ENCODE results near the gene CNOT6.

CNOT6 gene

DNA sequence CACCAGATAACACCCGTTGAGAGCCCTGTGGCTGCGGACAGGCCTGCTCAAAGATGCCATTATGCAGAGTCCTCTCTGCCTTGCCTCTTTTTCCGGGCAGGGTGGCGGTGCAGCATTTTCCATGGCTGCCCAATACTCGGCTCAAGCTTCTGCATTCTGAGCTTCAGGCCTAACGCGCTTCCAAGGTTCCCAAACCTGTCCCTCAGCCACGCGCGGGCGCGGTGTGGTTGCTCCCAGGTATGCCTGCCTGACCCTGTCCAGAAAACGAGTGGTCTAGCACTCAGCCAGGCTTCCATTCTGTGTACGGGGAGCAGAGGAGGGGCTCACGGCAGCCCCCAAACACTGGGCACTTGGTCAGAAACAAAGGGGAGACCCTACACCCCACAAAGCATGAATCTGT lies 27.9 kb upstream of the CNOT6 start:
- Histone ChIP-seq H3K4me1 (ENCODE audit: control insufficient read depth in 1 of 2, insufficient read depth in 1 of 2, low read depth in 1 of 2, low read length in 1 of 2) (peaks cover 0 to 5% of the 10 kb centered on the region in 2 experiments), H3K9me3 (no peaks in the 10 kb centered on the region), H3K4me3 (ENCODE audit: low read depth in 1 of 2, low read length in 1 of 2) (no peak overlapping the region), H3K36me3 (no peaks in the 10 kb centered on the region), H3K27me3 (peaks cover 8% of the 10 kb centered on the region), H3K27ac (no peak overlapping the region)
- TF ChIP-seq, protein P1, sequence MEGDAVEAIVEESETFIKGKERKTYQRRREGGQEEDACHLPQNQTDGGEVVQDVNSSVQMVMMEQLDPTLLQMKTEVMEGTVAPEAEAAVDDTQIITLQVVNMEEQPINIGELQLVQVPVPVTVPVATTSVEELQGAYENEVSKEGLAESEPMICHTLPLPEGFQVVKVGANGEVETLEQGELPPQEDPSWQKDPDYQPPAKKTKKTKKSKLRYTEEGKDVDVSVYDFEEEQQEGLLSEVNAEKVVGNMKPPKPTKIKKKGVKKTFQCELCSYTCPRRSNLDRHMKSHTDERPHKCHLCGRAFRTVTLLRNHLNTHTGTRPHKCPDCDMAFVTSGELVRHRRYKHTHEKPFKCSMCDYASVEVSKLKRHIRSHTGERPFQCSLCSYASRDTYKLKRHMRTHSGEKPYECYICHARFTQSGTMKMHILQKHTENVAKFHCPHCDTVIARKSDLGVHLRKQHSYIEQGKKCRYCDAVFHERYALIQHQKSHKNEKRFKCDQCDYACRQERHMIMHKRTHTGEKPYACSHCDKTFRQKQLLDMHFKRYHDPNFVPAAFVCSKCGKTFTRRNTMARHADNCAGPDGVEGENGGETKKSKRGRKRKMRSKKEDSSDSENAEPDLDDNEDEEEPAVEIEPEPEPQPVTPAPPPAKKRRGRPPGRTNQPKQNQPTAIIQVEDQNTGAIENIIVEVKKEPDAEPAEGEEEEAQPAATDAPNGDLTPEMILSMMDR (IDR thresholded peaks at IDR 0.05): no peak

DNA sequence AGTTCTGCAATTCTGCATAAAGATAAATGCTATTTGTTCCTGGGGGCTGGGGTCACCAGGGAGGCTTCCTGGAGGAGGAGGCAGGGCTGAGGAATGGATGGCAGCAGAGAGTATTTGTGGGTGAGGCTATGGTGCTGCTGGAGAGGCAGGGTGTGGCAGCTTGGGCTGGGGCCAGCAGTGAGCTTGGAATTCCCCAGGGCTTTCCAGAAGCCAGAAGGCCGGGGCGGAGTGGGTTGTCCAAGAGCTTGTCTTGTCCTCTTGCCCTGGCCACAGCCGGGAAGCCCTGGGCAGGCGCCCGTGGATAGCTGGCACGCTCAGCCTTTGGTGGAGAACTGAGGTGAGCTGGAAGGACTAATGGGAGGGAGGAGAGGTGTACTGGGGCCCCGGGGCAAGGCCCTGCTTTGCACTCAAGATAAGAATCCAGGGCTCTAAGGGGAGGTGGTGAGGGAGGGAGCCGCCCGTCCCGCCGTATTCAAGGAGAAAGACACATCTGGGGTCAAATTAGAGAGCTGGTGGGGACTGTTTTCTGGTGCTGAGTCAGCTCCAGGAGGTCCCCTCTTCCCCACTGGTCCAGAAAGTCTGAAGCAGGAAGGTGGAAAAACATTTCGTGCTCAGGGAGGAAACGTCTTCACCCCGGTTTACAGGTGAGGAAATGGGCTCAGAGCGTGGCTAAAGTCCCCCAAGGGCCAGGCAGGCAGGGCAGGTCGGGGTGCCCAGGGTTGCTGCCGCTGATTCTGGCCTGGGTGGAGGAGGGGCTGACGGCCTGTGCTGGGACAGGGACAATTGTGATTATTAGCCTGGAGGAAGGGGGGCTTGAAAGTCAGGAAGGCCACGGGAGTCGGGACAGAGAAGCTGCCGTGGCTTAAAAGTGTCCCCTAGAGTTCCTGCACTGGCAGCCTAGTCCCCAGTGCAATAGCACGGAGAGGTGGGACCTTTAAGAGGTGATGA lies 26.9 kb upstream of the CNOT6 start:
- TF ChIP-seq, protein P1 (IDR thresholded peaks at IDR 0.05): no peak
- H3K4me1 ChIP-seq (ENCODE audit: control insufficient read depth in 1 of 2, insufficient read depth in 1 of 2, low read depth in 1 of 2, low read length in 1 of 2): peaks cover under 1 to 15% of the 10 kb centered on the region in 2 experiments
- no peak overlapping the region for H3K27ac ChIP-seq
- no peaks in the 10 kb centered on the region for H3K36me3 ChIP-seq
- H3K9me3 ChIP-seq: no peaks in the 10 kb centered on the region
- H3K4me3 ChIP-seq (ENCODE audit: low read depth in 1 of 2, low read length in 1 of 2): no peak overlapping the region
- peaks cover 8% of the 10 kb centered on the region for H3K27me3 ChIP-seq

DNA sequence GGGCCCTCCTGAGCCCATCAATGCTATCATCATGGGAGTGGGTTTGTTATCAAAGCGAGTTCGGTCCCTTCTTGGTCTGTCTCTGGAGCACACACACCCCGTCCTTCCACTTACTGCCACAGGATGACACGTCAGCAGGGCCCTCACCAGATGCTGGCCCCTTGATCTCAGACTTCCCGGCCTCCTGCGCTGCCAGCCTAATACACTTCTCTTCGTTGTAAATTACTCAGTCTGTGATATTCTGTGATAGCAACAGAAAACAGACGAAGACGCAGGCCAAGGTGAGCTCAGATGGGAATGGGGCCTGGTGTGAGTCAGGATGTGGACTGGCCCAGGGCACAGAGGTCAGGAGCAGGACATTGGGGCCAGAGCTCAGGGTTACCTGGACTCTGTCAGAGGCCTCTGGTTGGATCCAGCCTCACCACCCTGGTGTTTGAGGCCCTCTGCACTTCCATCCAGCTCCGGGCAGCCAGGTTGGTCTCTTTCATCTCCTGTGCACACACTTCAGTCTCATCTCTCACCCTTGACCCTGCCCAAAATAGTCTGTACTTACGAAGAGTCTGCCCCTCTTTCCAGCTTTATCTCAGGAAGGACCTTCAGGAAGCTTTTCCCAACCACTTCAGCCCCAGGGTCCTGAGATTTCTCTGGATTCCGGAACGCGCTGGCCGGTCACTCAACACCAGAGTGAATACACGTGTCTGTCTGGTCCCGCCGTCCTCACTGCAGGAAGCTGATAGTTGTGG lies 26.0 kb upstream of the CNOT6 start:
- TF ChIP-seq, protein P1 (IDR thresholded peaks at IDR 0.05): no peak
- Histone ChIP-seq H3K27me3 (peaks cover 8% of the 10 kb centered on the region), H3K27ac (no peak overlapping the region), H3K9me3 (no peaks in the 10 kb centered on the region), H3K4me3 (ENCODE audit: low read depth in 1 of 2, low read length in 1 of 2) (no peak overlapping the region), H3K36me3 (no peaks in the 10 kb centered on the region), H3K4me1 (ENCODE audit: control insufficient read depth in 1 of 2, insufficient read depth in 1 of 2, low read depth in 1 of 2, low read length in 1 of 2) (peaks cover 8 to 23% of the 10 kb centered on the region in 2 experiments)

DNA sequence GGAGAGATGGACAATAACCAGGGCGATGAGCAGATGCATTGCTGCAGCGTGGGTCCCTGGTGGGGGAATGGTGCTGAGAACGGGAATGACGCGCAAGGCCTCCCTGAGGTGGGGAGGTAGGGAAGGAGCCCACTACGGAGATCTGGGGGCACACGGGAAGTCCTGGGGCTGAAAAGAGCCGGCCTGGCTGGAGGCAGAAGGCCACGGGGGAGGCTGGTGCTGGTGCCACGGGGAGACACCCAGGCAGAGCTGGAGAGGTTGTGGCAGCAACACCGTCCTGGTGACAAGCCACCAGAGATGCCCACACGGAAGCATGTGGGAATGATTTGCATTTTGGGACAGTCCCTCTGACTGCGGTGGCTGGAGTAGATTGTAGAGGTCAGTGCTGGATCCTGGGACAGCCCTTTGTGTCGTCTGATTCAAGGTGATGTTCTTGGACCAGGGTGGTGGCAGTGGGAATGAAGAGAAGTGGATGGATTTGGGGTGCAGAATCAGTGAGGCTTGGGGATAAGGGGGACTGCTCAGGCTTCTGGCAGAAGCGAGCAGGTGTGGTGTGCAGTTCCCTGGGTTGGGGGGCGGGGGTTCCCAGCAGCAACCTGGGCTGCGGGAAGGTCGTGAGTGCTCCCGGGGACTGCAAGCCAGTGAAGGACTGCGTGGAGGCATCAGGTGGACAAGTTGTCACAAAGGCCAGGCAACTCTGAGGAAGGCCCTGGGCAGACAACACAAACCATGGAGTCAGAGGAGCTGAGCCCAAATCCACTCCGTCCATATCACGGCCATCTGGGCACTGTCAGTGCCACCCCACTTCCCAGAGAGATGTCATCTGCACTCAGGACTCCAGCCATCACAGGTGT lies 25.2 kb upstream of the CNOT6 start:
- no peaks in the 10 kb centered on the region for H3K36me3 ChIP-seq
- H3K4me3 ChIP-seq (ENCODE audit: low read depth in 1 of 2, low read length in 1 of 2): no peak overlapping the region
- peaks cover 8 to 23% of the 10 kb centered on the region in 2 experiments for H3K4me1 ChIP-seq (ENCODE audit: control insufficient read depth in 1 of 2, insufficient read depth in 1 of 2, low read depth in 1 of 2, low read length in 1 of 2)
- TF ChIP-seq, protein P1 (IDR thresholded peaks at IDR 0.05): no peak
- H3K27me3 ChIP-seq: peaks cover 8% of the 10 kb centered on the region
- H3K27ac ChIP-seq: no peak overlapping the region
- H3K9me3 ChIP-seq: no peaks in the 10 kb centered on the region

DNA sequence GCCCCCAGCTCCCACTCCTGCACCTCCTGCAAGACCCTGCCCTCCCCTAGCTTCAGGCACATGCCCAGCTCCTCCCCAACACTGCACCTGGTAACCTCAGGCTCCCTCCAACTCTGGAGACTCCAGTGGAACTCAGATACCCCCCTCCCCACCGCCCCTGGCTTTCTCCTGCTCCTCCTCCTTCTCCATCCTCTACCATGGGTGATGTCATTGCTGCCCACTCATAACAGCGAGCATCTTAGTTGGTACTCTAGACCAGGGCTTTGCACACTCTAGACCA lies 24.7 kb upstream of the CNOT6 start:
- Histone ChIP-seq H3K4me3 (ENCODE audit: low read depth in 1 of 2, low read length in 1 of 2) (no peak overlapping the region), H3K4me1 (ENCODE audit: control insufficient read depth in 1 of 2, insufficient read depth in 1 of 2, low read depth in 1 of 2, low read length in 1 of 2) (peaks cover 8 to 23% of the 10 kb centered on the region in 2 experiments), H3K27ac (no peak overlapping the region), H3K9me3 (no peaks in the 10 kb centered on the region), H3K36me3 (no peaks in the 10 kb centered on the region), H3K27me3 (peaks cover 8% of the 10 kb centered on the region)
- TF ChIP-seq, protein P1 (IDR thresholded peaks at IDR 0.05): no peak

Measured in neutrophil (primary cell).